Fibroblast of upper back skin (primary cell): ENCODE data around the gene SFT2D2.

Experiments
- DNase-seq: peaks from one replicate; pipeline ENCODE4 v3.0.0-alpha.2; 2013

Gene SFT2D2

DNA sequence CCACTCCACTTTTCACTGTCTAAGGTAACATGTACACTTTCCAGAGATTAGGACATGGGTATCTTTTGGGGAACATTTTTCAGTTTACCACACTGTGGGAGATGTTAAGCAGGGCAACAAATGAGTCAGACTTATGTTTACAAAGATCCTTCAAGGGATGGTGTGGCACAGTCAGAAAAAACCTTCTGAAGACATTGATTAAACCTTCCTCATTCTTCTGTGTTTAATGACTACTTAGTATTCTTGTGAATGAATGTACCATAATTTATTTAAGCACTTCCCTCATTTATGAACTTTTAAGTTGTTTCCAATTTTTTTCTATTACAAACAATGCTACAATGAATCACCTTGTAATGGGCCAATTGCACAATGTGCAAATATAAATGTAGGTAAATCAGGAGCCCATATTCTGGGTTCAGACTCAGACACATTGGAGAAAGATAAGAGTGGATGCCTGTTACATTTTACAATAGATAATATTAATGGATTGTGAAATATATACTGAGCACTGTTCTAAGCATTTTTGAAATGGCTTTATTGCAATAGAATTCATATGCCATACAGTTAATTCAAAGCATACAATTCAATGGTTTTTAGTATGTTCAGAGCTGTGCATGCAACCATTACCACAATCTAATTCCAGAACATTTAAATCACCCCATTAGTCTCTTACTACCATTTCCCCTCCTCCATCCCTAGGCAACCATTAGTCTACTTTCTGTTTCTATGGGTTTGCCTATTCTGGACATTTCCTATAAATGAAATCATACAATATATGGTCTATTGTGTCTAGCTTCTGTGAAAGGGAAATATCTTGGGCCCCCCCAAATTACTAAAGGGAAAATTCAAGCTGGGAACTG, 1.9 kb upstream of the SFT2D2 start:
- DNase-seq, result peak; percentile 87

DNA sequence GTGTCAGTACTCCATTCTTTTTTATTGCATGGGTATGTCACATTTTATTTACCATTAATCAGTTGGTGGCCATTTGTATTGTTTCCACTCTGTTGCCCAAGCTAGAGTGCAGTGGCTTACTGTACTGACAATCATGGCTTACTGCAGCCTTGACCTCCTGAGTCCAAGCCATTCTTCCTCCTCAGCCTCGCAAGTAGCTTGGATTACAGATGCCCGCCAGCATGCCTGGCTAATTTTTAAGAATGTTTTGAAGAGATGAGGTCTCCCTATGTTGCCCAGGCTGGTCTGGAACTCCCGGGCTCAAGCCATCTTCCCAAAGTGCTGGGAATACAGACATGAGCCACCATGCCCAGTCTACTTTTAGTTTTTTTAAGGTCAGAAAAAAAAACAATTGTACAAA, 813 bp upstream of the SFT2D2 start:
- no peak for DNase-seq

DNA sequence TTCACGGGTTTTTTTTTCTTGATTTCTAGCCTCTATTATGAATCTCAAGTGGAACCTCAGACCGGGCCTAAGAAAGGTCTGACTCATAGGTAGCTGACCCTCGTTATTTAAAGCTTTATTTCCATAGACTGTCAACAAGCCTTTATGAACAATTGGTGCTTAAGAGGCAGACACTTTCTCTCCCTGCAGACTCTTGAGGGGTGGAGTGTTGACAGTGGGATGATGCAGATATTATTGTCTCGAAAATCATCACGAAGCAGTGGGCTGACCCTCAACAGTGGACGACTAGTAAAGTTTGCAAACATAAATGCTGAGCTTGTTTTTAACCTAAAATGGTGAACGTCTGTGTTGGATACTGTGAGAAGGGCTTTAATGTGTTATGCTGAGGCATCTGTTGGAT, 1.8 kb downstream of the SFT2D2 start:
- no peak for DNase-seq

DNA sequence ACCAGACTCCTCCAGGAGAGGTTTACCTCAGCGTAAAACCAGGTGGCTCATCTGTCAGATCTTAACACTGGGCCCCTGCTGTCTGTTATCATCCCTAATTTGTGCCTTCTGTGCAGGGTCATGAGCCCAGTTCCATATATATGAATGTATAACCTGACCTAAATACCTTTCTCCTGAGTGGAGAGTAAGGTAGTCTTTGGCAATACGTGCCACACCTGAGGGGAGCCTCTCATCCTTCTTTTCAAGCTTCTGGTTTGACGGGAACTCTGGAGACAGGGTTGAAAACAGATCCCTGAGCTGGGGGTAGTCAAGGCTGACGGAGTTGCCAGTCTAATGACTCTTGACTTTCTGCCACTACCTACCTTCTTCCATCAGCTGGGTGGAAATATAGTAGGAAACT, 4.1 kb downstream of the SFT2D2 start:
- DNase-seq, result no peak

DNA sequence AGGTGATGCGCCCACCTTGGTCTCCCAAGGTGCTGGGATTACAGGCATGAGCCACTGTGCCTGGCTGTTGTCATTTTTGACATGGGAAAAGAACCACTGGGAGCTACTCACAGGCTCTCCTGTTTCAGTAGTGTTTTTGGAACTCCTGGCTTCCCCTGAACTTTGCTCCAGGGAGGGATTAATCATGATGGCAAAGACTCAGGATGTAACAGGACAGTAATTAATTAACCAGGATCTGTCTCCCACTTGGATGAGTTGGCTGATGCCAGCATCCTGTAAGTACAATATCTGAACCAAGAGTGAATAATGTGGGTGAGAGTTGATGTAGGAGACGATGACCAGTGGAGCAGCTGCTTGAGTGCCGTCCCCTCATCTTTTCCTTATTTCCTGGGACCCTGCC, 4.9 kb downstream of the SFT2D2 start:
- no peak for DNase-seq

DNA sequence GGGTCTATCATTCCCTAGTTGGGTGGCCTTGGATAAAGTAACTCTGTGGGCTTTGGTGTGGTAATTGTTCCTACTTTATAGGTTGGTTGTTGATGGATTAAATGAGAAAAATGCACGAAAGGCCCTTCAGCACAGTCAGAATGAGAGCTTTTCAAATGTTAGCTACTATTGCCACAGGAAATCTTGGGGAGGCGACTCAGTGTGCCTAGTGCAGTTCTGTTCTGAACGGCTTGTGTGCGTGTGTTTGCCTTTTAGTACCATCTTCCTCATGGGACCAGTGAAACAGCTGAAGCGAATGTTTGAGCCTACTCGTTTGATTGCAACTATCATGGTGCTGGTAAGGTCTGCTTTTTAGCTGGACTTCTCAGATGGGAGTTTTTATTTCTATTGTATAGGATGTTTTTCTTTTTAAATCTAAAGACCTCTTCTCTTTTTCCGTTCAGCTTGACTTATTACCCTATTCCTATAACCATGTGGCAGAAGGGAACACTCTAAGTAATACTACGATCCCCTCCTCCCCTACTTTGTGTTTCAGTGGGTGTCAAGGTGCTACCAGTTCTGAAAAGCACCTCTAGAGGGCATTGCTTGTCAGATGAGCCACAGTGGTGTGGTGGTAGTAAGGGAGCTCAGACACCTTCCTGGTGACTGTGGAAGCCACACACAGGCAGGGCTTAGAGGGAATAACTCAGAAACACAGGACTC, 9.2 kb downstream of the SFT2D2 start:
- peak; percentile 52 for DNase-seq

DNA sequence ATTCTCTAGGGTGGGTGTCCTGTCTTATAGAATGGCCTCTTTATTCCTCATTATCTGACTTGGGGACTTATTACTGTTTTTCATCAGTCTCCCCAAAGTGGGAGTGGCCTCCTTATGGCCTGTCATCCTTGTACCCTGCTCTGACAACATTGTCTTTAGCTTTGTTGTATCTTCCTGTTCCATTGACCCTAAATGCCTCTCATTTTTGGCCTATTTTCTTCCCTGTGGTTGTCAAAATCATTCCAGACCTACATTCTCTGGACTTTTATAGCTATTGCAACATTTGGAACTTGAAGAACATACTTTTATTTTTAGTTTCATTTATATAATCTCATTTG, 9.7 kb downstream of the SFT2D2 start:
- DNase-seq, result peak; percentile 38

DNA sequence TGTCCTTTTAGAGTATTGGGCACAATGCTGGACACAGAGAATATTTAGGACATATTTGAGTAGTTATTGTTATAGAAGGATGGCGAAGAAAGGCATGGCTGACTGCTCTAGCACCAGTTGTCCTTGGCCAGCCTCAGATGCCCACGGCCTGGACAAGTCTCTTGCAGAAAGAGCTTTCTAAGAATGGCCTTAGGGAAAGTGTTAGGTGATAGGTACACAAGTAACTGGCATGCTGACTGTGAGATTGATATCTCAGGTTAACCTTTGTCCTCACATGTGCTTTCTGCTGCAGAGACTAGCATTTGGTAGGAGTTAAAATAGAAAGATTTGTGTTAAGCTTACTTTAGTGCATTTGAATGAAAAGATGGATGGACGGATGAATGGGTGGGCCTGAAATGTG, 10.1 kb downstream of the SFT2D2 start:
- no peak for DNase-seq

DNA sequence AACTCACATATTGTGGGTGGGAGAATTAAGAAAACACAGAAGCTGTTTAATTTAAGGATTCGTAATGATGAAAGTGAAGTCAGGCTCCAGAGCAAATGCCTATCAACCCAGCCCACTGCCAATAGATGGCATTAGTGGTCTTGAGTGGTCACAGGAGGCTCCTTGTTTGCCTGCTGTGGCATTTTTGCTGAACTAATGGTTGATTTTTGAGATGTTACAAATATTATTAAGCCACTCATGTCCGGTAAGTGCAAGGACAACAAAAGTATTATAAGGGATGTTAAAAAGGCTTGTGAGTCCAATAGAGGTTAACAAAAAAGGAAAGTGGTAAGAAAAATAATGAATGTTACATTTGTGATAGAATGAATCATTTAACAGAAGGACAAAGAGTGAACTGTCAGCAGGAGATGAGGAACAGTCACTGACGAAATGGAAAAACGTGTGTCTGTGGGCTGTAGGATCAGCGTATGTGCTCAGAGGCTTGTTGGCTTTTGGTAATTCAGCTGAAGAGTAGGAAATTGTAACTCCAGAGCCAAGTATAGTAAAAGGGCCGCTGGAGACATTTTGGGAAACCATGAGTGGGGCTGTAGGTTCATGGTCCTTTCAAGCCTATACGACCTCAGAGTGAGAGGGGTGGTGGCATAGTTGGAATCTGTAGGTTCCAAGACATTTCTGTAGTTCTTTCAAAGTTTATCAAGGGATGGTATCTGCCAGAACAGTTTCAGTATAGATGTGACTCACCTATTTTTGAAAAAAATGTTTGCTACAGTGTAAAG, 11.2 kb downstream of the SFT2D2 start:
- DNase-seq, result no peak

DNA sequence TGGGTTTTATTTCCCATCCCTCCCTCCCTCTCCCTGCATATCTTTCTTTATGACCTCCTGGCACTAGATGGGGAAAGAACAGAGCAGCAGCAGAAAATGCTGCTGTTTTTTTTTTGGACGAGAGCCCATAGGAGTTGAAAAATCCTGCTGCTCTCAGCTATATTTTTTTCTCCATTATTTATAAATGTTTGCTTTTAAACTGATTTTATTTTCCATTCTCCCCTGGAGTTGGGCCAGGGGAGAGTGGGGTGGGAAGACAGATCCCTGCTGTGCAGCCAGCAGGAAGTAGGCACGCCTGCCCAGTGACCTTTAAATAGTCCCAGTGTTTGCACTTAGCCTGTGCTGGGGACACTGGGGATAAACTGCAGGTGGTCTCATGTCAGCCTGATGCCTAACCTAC, 17.4 kb downstream of the SFT2D2 start:
- no peak for DNase-seq

DNA sequence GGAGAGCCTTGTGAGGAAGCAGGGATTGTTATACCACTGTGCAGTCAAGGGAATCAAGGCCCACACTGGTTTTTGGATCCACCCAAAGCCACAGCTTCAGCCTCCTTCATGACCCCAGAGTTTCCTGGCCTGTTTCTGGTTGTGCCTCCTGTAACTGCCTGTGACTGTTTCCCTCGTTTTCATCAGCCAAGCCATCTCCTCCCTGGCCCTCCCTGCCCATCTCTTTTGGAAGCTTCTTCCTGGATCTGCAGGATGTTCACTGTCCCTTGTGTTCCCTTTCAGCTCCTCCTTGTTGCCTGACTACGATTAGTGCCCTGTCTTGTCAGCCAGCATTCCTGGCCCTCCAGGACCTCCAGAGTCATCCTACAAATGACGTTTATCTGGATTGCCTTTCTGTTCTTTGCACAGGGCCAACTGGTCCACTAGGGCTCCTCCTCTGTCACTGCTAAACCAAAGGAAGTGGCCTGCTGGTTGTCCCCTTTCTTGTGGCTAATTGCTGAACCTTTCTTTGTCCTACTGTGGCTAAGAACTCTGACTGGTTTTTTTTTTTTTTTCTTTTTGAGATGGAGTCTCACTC, 17.9 kb downstream of the SFT2D2 start:
- DNase-seq, result peak; percentile 28

DNA sequence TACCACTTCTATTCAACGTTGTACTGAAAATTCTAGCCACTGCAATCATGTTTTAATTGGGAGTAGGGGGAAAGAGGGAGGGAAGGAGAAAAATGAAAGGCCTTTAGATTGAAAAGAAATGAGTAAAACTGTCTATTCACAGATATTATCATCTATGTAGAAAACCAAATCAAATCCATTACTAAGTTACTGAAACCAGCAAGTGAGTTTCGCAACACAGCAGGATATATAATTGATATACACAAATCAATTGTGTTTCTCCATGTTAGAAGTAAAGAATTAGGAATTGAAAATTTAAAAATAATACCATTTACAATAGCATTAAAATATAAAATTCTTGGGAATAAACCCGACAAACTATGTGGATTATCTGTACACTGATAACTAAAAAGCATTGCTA, 19.2 kb downstream of the SFT2D2 start:
- DNase-seq, result no peak

DNA sequence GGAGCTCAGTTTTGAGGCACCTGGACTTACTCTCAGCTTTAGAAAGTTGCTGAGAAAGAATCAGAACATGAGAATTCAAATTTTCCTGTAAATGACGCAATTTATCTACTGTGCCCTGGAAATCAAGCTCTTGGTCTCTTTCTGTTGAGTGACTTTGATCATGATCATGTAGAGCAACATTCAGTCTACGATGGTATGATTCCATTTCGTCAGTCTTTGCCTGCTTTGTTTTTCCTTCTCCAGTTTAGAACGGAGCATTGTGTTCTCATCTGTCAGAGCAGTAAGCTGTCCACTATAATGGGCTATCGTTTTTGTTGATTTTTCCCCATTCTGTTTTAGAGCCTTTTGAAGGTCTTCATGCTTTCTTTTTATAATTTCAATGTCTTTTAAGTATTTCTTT, 20.7 kb downstream of the SFT2D2 start:
- DNase-seq, result no peak

DNA sequence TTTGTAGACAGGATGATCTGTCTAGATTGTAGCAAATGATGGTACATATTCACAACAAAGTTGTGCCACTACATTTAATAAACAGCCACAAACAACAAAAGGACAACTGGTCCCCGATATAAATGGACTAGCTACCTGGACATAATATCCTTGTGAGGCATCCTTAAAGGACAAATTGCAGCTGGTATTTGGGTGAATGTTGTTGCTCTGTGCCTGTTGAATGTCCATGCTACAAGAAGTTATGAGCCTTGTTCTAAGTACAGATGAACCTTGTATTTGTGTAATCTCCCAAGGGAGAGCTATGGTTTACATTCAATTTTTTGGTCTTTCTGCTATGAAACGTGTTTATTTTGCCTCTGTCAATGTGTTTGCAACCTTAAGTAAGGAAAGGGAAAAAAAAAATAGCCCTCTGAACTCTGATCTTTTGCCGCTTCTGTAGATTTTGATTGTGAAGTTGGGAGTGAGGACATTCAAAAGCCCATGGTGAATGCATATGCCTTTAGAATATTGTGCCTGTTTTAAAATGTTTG, 26.5 kb downstream of the SFT2D2 start:
- DNase-seq, result no peak

DNA sequence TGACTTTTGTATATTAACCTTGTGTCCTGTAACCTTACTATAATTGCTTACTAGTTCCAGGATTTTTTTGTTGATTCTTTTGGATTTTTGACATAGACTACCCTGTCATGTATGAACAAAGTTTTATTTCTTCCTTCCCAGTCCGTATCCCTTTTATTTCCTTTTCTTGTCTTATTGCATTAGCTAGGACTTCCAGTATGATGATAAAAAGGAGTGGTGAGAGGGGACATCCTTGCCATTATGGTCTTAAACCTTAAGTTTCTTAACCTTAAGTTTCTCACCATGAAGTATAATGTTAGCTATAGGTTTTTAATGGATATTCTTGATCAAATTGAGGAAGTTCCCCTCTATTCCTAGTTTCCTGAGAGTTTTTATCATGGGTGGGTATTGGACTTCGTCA, 30.4 kb downstream of the SFT2D2 start:
- DNase-seq, result no peak

DNA sequence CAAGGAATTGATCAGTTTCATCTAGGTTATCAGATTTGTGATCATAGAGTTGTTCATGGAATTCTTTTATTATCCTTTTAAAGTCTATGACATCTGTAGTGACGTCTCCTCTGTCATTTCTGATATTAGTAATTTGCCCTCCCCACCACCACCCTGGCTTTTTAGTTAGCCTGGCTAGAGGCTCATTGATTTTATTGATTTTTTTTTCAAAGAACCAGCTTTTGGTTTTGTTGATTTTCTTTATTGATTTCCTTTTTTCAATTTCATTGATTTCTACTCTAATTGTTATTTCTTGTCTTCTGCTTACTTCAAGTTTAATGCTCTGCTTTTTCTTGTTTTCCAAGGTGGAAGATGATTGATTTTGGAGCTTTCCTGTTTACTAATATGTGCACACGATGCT, 31.6 kb downstream of the SFT2D2 start:
- DNase-seq, result no peak

DNA sequence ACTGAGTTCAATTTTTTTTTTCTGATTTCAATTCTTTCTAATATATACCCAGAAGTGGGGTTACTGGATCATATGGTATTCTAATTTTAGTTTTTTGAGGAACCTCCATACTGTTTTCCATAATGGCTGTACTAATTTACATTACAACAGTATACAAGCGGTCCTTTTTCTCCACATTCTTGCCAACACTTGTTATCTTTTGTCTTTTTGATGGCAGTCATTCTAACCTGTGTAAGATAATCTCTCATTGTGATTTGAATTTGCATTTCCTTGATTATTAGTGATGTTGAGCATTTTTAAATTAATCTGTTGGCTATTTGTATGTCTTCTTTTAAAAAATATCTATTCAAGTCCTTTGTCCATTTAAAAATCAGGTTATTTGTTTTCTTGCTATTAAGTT, 33.8 kb downstream of the SFT2D2 start:
- no peak for DNase-seq

DNA sequence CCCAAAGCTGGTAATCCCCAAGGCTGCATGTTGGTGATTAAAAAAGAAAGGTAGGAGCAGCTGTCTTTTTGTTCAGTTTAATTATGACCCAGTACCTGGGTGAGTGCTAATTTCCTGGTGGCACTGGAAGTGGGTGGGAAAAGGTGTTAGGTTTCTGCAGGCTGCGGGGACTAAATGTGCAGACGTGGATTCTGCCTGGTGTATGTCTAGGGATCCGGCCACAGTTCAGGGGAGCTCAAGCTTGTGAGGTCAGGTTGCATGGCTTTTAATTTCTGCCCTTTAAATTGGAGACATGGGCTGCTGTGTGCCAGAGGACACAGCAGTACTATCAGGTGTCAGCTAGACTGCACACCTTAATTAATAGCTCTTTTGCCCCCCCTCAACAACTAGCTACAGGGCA, 34.6 kb downstream of the SFT2D2 start:
- no peak for DNase-seq

DNA sequence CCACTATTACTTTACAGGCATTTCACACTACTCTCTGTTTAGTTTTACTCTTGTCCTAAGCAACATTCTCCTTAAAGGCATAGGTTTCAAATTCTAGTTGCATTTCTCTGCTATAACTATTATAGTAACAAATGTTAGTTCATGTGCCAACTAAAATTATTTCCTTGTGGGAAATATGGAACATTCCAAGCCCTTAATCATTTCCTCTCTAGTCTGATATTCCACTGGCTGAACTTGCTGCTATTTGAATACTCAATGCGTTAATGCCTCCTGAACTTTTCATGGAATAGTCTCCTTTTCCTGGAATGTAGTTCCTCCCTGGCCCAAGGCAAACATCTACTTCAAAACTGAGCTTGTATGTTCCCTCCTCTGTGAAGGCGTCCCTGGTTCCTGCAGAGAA, 35.6 kb downstream of the SFT2D2 start:
- peak; percentile 87 for DNase-seq

DNA sequence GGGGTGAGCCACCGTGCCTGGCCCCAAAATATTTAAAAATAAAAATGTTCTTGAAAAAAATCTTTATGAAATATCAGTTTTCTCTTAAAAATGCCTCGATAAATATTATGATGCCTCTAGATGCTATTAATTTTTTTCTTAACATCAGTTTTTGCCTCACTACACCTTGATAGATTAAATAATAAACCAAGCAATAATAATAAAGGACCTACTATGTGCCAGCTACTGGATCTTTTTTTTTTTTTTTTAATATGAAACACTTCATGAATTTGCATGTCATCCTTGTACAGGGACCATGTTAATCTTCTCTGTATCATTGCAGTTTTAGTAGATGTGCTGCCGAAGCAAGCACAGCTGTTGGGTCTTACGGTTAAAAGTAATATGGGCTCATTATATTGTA, 37.3 kb downstream of the SFT2D2 start:
- no peak for DNase-seq

DNA sequence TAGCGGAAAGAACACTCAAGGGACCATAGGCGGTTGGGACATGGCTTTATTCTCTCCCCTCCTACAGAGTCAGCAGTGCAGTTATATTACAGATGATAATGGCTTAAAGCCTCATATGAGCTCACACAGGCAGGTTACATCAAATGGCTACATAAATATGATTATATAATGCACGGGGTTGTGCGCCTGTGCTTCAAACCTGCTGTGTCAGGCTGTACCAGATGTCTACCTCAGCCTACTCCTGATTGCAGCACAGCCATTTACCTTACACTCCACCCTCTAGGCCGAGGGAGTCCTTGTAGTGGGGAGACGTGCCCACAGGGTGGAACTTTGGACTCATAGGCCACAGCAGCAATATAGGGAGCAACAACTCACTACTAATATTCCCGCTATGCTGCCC, 38.5 kb downstream of the SFT2D2 start:
- no peak for DNase-seq

DNA sequence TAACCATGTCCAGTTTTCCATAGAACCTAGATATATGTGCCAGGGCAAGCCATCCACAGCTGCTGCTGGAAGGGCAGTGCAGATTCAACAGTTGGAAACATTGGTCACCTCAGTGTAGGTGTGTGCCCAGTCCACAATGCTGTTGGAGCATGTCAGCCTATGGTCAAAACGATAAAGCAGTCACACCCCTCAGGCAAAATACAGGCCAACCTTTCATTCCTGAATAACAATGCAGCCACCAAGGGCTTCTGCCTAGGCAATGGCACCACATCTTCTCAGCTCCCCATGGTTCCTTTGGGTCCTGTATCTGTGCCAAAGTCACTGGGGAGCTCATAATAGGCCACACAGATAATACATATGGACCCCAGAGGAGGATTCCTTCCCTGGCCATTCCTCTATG, 39.8 kb downstream of the SFT2D2 start:
- no peak for DNase-seq

DNA sequence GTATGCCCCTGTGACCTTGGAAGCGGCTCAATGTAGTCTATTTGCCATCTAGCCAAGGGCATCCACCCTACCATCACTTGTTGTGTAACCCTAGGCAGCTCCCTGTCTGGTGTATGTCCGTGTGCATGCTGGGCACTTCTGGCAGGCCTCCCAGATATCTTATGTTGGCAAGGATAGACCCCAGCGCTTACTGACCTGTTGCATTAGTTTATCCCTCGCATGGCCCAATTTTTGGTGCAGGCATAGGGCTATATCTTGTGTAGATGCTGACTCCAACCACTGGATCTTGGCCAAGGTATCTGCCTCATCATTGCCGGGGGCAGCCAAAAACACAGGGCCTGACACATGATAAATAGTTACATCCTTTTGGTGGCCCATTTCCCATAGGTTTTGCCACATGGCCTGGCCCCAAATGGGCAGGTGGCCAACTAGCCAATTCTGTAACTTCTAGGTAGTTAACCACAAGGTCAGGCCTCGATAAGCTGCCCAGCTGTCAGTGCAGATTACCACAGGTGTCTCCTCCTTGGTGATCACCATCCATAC, 40.9 kb downstream of the SFT2D2 start:
- DNase-seq, result peak; percentile 7
